Stimulated activated CD4-positive, alpha-beta T cell treated with anti-CD3 and anti-CD28 coated beads, Interleukin-4, amount 100 ng/mL, for 24 hours (primary cell): Measurements from ENCODE around the gene COX20.

Source experiments
- DNase-seq: peaks from one replicate; pipeline ENCODE4 v3.0.0-alpha.2; 2020

The COX20 gene

GRCh38 chr1:244854166-244854565 is 18.7 kb downstream of the COX20 start:
- no peak for DNase-seq

DNA sequence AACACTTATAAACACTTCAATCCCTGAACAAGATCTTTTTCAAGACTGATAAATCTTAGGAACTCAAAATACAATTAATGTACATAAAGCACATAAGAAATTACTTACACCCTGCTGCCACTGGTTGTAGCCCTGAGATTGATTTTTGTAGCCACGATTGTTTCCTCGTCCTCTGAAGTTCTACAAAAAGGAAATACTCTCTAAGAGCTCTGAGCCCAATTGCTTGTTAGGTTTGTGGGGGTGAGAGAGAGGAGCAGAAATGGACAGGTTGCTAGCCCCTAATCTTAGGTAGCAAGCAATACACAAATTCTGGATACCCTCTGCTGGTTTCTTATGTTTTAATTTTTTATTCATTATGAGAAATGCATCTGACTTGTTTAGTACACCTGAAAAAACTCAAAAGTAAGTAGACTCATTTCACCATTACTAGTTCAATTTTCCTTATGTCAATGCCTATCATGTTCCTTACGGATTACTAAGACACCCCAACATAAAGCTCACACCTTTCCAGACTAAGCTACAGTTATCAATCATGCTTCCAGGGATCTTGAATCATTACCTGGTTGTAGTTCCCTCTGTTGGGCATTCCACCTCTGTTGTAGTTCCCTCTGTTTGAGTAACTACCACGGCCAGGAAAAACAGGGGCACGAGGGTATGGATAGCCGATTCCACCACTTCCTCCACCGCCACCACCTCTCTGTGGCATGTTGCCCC is 19.6 kb downstream of the COX20 start:
- DNase-seq = no peak

GRCh38 chr1:244857761-244858160 is 22.3 kb downstream of the COX20 start:
- DNase-seq = no peak

GRCh38 chr1:244858357-244858756 is 22.9 kb downstream of the COX20 start:
- no peak for DNase-seq

DNA sequence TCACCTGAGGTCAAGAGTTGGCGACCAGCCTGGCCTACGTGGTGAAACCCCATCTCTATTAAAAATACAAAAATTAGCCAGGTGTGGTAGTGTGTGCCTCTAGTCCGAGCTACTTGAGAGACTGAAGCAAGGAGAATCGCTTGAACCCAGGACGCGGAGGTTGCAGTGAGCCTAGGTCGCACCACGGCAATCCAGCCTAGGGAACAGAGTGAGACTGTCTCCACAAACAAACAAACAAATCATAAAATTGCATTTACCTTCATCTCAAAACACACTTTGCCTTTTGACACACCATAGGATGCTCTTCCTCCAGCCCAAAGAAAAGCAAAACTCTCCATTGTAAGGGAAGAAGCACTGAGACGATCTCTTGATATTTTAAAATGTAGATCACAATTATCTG is 24.6 kb downstream of the COX20 start:
- DNase-seq = no peak

GRCh38 chr1:244860914-244861610 is 25.6 kb downstream of the COX20 start:
- no peak for DNase-seq

- DNase-seq = no peak
Observed at GRCh38 chr1:244861683-244862082, 26.2 kb downstream of the COX20 start.

GRCh38 chr1:244862354-244862698 is 26.9 kb downstream of the COX20 start:
- no peak for DNase-seq

GRCh38 chr1:244862699-244863490 is 27.4 kb downstream of the COX20 start:
- peak; percentile 95 for DNase-seq

DNA sequence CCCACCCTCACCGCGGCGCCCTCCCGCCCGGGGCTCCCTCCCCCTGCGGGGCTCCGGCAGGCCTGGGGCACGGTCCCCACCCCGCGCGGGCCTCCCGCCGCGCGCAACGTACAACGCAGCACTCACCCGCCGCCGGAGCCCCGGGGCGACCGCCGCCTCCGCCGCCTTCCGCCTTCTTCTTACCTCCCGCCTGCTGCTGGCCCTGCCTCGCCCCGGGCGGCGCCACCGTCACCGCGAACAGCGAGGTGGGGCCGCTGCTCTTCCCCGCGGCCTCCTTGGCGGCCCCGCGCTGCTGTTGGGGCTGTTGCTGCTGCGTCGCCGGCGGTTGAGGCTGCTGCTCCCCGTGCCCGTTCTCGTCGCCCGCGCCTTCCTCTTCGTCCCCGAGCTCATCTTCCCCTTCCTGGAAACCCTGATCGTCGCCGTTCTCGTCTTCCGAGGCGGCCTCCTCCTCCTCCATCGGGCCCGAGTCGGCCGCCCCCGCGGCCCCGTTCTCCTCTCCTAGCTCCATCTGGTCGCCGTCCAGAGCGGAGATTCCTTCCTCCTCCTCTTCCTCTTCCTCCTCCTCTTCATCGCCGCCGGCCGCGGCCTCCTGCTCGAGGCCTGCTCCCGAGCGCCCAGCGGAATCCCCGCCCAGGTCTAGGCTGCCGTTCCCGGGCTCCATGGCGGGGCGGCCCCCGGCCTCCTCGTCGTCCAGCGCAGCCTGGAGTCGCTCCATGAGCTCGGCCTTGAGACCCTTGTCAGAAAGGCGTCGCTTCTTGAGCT is 28.2 kb downstream of the COX20 start:
- DNase-seq = peak; percentile 41

DNA sequence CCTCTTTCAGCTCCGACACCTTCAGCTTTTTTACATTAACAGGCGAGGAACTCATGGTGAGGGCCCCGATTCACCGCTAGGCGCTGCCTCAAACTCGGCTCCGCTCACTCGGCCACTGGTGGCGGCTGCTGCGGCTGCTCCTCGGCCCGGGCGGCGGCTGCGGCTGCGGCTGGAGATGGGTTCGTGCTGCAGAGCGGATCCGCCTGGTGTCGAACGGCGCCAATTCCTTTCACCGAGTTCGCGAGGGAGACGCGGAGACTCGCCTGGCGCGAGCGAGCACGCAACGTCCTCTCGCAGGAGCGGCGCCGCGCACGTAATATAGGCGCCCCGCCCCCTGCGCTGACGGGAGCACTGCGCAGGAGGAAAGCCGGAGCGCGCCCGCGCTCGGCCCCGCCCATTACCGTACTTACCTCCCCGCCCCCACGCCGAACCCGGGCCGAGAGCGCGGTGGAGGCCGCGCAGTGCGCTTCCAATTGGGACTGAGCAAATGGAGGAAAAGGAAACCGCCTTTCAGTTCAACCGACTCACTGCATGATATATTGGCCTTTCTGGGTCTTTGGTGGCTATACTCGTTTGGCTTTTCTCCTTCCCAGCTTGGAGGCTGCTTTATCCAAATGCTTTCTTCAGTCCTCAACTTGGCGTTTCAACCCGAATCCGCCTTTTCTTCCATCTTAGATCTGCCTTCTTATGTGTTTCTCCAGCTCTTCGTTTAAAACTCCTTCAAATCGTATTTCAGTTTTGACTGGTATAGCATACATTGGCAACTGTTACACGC is 29.0 kb downstream of the COX20 start, which contains the start of gene HNRNPU:
Gene HNRNPU, minus strand, starts transcription at position 291 of the 775 bp plus-strand sequence. Its CDS starts 236 bp downstream, at position 55.
- DNase-seq = peak; percentile 95

DNA sequence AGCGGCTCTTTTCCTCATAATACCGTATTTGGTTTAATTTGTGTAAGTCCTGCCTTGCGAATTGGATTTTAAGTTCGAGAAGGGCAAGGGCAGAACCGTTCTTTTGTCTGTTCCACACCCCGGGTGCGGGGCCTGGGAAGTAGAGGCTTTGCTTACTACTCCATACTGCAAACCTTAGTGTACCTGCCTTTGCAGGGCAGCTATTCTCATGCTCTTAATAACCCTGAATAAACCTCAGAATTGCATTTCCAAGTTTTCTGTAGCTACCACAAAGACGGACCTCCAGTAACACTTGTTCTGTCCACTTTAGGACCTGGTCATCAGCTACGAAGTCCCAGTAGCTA is 29.5 kb downstream of the COX20 start:
- DNase-seq = peak; percentile 36

DNA sequence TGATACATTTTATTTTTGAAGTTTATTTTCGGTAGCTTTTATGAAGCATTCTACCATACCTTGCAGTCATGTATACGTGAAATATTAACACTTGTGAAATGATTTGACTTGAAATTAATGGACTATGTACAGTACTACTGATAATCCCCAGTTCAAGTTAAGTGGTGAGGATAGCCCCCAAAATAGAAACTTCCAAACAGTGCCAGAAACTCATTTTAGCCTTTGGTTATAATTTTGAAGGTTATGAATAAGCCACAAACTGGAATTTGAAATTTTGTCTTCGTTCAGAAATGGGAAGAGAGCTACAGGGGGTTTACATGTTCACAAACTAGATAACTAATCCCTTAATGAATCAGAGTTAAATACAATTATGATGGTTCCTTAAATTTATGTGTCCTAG is 30.4 kb downstream of the COX20 start:
- DNase-seq = no peak

DNA sequence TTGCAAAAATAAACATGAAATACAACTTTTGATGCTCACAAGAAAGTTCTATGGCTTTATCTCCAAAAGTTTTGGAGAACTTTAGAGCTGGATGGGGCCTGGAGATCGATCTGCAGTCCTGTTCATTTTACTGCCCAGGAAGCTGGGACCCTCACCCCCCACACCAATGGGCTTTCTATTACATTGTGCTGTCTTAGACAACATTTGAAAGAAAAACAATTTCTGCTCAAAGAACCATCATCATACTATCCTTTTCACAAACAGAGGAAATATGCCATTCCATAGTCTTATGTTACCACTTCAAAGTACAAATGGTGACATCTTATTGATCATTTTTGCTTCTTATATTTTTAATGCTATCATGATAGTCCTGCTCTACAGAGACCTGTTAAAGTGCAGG is 30.9 kb downstream of the COX20 start:
- no peak for DNase-seq

GRCh38 chr1:244868484-244869363 is 33.3 kb downstream of the COX20 start:
- no peak for DNase-seq

- DNase-seq = no peak
Observed at GRCh38 chr1:244869364-244869827, 33.9 kb downstream of the COX20 start.

DNA sequence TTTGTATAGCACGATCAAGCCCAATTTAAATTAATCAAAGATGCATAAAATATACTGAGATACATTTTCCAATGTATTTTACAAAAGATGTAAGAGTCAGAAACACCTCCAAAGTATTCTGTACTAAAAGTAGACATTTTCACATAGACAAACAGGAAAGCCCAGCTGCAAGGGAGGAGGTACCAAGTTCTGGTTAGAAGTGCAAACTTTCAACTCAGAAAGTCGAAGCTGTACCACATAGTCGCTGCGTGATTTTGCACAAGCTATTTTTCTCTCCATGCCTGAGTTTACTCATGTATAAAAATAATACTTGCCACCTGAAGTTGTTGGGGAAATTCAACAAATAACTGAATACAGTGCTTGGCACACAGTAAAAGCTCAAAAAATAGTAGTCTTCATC is 34.5 kb downstream of the COX20 start:
- no peak for DNase-seq

- no peak for DNase-seq
Observed at GRCh38 chr1:244874974-244875579, 39.6 kb downstream of the COX20 start.

- DNase-seq = no peak
Observed at GRCh38 chr1:244876228-244876910, 40.9 kb downstream of the COX20 start.

DNA sequence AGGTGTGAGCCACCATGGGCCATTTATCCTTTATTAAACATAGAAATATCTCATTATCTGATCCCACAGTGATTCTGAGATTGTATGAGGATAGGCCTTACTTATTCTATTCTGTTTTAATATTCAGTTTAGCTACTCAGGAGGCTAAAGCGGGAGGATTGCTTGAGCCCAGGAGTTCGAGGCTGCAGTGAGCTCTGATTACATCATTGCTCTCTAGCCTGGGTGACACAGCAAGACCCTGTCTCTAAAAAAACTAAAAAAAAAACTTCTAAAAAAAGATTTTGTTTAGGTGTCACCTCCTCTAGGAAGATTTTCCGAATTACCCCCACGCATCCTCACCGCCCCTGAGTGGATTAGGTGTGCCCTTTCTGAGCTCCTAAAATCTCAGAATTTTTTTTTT is 43.2 kb downstream of the COX20 start:
- DNase-seq = no peak
